Memory B cell (primary cell): Measurements from ENCODE around the gene SULF2.
"Not testable (repeated sequence)": the region's sequence is repeated elsewhere in the genome, so short reads cannot be mapped to it uniquely, and the experiment has no call there.

ENCODE experiments used
- ATAC-seq: fragments of 150-1000 bp; cut with Tn5 transposase; 2 replicates; pipeline ENCODE4 v1.10.0; 2021; ENCODE audit warnings: low read depth, mild to moderate bottlenecking, moderate library complexity
- DNase-seq, 2 donors: peaks; one replicate each; pipeline ENCODE4 v3.0.0; 2022; ENCODE audit warnings: low spot score in 2 of 2
- H3K27ac Mint-ChIP-seq: one replicate; pipeline ENCODE4 v1.8.0; 2022; ENCODE audit warnings: mild to moderate bottlenecking, moderate library complexity, mixed read lengths
- H3K27me3 Mint-ChIP-seq: one replicate; pipeline ENCODE4 v1.8.0; 2022; ENCODE audit warnings: mixed read lengths
- H3K36me3 Mint-ChIP-seq: one replicate; pipeline ENCODE4 v1.8.0; 2022; ENCODE audit warnings: mild to moderate bottlenecking, mixed read lengths
- H3K4me1 Mint-ChIP-seq: one replicate; pipeline ENCODE4 v1.8.0; 2022; ENCODE audit warnings: mixed read lengths
- H3K4me3 Mint-ChIP-seq: one replicate; pipeline ENCODE4 v1.8.0; 2022; ENCODE audit warnings: mild to moderate bottlenecking, moderate library complexity, mixed read lengths
- H3K9me3 Mint-ChIP-seq: one replicate; pipeline ENCODE4 v1.8.0; 2022; ENCODE audit warnings: mixed read lengths

Gene SULF2

DNA sequence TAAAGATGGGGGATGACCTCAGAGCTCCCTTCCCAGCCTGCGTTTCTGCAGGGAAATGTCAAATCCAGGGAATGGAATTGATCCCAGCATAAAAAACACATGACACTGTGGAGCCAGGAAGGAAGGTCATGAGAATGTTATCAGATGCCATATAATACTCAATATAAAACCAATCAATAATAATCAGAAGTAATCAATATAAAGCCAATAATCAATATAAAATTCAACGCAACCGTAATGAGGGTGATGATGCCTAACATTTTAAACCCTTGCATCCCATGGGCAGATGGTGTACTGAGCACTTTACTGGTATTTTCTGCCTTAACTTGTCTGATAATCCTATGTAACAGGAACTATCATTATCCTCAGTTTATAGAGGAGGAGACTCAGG is 30.1 kb upstream of the SULF2 start:
- no peak for ATAC-seq
- peaks cover 4% of the 10 kb centered on the region for H3K9me3 Mint-ChIP-seq
- H3K36me3 Mint-ChIP-seq, result peaks cover 4% of the 10 kb centered on the region
- H3K4me1 Mint-ChIP-seq, result peaks cover 3% of the 10 kb centered on the region
- H3K27ac Mint-ChIP-seq, result no peak overlapping the region
- no peak overlapping the region for H3K4me3 Mint-ChIP-seq
- peaks cover 24% of the 10 kb centered on the region for H3K27me3 Mint-ChIP-seq
- no peak for DNase-seq

DNA sequence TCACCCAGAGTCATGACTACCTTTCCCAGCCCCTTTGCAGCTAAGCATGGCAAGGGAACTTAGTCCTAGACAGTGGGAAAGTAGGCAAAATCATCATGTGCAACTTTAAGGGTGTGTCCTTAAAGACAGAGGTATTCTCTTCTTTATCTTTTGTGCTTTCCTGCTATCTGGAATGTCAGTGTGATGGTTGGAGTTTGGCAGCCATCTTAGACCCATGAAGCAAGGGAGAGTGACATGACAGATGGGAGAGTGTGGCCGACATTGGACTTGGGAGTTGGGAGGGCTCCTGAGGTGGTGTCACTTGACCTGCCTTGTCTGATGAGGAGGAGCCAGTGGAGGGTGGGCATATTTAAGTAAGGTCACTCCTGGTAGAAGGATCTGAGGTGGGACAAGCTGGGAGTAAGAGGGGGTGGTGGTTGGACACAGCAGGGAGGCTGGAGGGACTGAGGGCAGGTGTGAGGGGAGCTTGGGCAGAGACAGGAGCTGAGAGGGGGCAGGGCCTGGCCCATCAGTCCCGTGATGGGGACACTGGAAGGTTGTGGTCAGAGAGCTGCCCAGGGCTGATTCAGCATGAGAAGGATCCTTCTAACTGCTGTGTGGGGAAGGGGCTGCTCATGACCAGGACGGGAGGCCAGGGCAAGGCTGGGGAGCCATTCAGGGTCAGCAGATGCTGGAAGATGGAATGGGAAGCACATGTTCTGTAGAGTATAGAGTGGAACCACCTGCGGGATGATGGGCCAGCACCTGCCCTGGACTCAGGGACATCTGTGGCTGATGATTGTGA is 29.5 kb upstream of the SULF2 start:
- peak overlapping the region; percentile 19 for H3K27ac Mint-ChIP-seq
- DNase-seq (no peak), ATAC-seq (no peak)
- H3K27me3 Mint-ChIP-seq, result peaks cover 26% of the 10 kb centered on the region
- H3K4me3 Mint-ChIP-seq, result no peak overlapping the region
- peaks cover 3% of the 10 kb centered on the region for H3K4me1 Mint-ChIP-seq
- H3K36me3 Mint-ChIP-seq, result peaks cover 4% of the 10 kb centered on the region
- peaks cover 4% of the 10 kb centered on the region for H3K9me3 Mint-ChIP-seq

DNA sequence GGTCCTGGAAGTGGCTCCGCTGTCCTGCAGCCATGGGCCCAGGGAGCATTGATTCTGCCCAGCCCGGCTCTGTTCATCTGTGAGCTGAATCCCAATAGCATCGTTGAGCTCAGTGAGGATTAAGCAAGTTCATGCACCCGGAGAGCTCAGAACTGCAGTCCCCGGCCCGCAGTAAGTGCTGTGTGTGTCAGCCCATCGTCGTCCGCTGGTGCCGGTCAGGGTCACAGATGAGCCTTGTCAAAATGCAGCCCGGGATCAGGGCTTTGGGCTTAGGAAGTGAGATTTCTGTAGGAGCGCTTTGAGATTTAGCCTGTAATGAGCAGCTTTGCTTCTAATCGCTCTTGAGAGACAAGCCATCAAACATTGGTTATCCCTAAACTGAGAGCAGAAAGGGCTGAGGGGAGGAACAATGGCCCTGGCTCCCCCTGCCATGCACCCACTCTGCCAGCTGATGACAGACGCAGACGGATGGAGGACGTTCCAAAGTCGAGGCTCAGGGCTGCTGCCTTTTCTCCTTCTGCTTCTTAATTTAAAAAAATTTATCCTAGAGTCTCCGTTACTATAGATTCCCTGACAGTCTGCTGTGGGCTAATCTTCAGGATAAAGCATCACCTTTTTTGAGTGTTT is 25.6 kb upstream of the SULF2 start:
- peaks cover 30% of the 10 kb centered on the region for H3K27me3 Mint-ChIP-seq
- H3K9me3 Mint-ChIP-seq, result peaks cover 4% of the 10 kb centered on the region
- H3K27ac Mint-ChIP-seq, result no peak overlapping the region
- DNase-seq, result no peak
- no peak for ATAC-seq
- no peaks in the 10 kb centered on the region for H3K4me1 Mint-ChIP-seq
- peaks cover 4% of the 10 kb centered on the region for H3K36me3 Mint-ChIP-seq
- no peak overlapping the region for H3K4me3 Mint-ChIP-seq

DNA sequence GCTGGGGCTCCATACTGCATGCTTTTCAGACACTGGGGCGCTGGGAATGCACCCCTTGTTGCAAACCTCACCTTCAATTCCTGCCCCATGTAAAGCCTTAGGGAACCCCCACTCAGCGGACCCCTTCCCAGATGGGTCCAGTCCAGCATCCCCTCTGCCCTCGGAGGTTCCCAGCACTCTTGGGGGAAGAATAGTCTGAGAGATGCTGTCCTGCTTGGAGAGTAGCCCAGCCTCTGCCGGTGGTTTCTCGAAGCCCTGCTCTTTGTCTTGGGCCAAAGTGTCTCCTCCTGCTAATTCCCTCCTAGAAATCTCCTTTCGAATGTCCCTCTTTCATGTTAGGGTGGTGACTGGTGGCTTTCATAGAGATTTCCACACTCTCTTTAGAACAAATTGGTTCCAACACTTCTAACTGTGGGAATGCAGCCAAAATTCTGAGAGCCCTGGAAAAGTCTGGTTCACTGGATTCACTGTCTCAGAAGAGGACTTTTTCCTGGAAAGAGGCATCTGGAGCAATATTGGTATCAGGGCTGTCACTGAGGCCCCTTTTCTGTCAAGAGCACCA is 24.9 kb upstream of the SULF2 start:
- no peak overlapping the region for H3K4me3 Mint-ChIP-seq
- H3K9me3 Mint-ChIP-seq, result peaks cover 4% of the 10 kb centered on the region
- peaks cover 33% of the 10 kb centered on the region for H3K27me3 Mint-ChIP-seq
- H3K36me3 Mint-ChIP-seq, result peaks cover 4% of the 10 kb centered on the region
- no peak overlapping the region for H3K27ac Mint-ChIP-seq
- H3K4me1 Mint-ChIP-seq, result no peaks in the 10 kb centered on the region
- DNase-seq (no peak), ATAC-seq (no peak)

DNA sequence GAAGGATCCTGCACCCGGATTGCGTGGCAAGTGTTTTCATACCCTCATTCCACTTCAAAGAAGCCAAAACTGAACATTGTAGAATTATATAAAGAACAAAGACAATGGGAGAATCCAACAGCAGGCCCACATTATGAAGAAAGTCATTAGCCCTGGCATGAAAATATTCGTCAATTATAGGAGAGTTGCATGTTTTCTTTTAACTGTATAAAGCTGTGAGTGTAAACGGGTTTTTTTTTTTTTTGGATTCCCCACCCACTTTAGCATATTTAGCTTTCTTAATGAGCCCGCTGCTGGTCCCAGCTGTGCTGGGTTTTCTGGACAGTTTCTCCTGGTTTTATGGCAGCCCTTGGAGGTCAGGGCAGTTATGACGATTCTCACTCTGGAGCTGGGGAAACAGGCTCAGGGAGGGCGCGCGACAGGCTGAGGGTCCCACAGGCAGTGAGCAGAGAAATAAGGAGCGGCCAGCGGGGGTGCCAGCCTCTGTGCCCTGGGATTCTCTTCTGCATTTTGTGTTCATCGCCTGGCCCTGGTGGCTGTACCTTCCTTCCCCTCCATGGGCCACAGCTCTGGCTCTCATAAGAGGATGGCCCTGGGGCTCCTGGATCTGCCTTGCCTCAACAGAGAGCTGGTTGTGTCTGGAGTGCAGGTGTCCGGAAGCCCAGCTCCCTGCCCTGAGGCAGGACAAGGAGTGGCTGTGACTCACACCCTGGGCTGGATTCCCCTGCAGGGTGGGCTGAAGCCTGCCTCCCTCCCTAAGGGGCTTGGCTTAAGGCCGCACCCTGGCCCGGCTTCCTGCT is 24.1 kb upstream of the SULF2 start:
- no peak overlapping the region for H3K4me3 Mint-ChIP-seq
- H3K9me3 Mint-ChIP-seq, result peaks cover 4% of the 10 kb centered on the region
- peaks cover 32% of the 10 kb centered on the region for H3K27me3 Mint-ChIP-seq
- H3K4me1 Mint-ChIP-seq, result no peaks in the 10 kb centered on the region
- no peak overlapping the region for H3K27ac Mint-ChIP-seq
- DNase-seq (no peak), ATAC-seq (no peak)
- H3K36me3 Mint-ChIP-seq, result peaks cover 4% of the 10 kb centered on the region

DNA sequence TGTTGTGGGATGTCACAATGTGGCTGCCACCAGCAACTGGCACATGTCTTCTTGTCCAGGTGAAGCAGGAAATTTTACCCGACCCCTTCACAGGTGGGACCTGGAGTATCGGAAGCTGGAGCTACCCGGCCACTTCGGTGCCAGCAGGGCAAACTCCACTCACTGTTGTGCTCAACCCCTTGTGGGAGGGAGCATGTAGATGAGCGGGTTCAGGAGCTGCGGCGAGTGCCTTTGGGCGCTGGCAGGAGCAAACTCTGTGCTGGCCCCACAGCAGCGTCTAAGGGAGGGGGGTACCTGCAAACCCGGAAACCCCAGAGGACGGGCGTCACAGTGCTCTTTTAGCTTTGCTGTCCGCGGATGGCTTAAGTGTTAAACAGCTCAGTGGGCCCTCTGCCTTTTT is 20.7 kb upstream of the SULF2 start:
- H3K27ac Mint-ChIP-seq, result no peak overlapping the region
- no peak overlapping the region for H3K4me3 Mint-ChIP-seq
- no peaks in the 10 kb centered on the region for H3K9me3 Mint-ChIP-seq
- peaks cover 1% of the 10 kb centered on the region for H3K36me3 Mint-ChIP-seq
- DNase-seq (no peak), ATAC-seq (no peak)
- H3K4me1 Mint-ChIP-seq, result no peaks in the 10 kb centered on the region
- H3K27me3 Mint-ChIP-seq, result peaks cover 22% of the 10 kb centered on the region

DNA sequence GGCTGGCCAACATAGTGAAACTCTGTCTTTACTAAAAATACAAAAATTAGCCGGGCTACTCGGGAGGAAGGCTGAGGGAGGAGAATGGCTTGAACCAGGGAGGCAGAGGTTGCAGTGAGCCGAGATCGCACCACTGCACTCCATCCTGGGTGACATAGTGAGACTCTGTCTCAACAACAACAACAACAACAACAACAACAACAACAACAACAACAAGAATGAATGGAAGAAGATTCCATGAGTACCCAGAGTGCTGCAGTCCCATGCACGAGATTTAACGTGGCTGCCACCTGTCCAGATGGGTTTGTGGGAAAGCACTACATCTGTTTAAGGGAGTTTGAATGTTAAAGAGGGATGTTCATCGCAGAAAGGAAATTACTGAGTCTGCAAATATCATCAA is 19.7 kb upstream of the SULF2 start:
- not testable (repeated sequence) for ATAC-seq, DNase-seq, H3K4me3 Mint-ChIP-seq

DNA sequence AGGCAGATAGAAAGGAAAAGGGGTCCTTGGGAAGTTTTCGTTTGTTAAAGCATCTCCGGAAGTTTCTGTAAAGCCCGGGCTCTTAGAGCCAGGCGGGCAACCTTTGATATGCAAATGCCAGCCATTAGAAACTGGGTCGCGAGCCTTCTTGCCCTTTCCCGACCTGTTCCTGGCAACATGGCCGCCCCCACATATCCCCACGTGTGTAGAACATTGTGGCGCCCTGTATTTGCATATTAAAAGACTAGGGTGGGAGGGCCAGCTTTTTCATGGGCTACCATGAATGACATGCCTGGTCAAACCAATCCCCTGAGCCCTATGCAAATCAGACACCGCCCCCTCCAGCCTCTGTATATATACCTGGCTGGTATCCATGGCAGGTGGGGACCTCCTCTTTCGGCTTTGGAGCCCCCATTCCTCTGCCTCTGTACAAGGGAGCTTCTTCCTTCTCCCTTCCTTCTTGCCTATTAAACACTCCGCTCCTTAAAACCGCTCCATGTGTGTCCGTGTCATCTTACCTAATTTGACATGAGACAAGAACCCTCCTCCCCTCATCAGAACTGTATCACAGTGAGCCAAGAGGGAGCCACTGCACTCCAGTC is 19.0 kb upstream of the SULF2 start:
- peaks cover 19% of the 10 kb centered on the region for H3K27me3 Mint-ChIP-seq
- H3K4me3 Mint-ChIP-seq, H3K9me3 Mint-ChIP-seq, H3K27ac Mint-ChIP-seq, ATAC-seq, H3K4me1 Mint-ChIP-seq, DNase-seq, H3K36me3 Mint-ChIP-seq: not testable (repeated sequence)

More for the DNA sequence above, 19.7 kb upstream of the SULF2 start:
- H3K27ac Mint-ChIP-seq, H3K36me3 Mint-ChIP-seq, H3K4me1 Mint-ChIP-seq, H3K9me3 Mint-ChIP-seq: not testable (repeated sequence)
- H3K27me3 Mint-ChIP-seq, result peaks cover 20% of the 10 kb centered on the region

DNA sequence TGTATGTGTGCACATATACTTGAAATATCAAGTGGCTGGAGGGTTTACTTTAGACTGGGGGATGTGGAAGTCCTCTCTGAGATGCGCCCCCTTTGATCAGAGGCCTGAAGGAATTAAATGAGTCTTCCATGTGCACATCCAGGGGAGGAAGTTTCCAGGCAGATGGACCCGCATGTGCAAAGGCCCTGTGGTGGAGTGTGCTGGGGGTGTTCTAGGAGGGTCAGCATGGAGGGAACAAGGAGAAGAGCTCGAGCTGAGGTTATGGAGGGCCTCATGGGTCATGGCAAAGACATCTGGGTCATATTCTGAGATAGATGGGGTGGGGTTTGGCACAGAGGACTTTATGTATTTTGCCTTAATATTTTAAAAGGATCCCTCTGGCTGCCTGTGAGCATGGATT is 17.7 kb upstream of the SULF2 start:
- no peak overlapping the region for H3K27ac Mint-ChIP-seq
- H3K9me3 Mint-ChIP-seq, result no peaks in the 10 kb centered on the region
- DNase-seq (no peak), ATAC-seq (no peak)
- H3K4me1 Mint-ChIP-seq, result peaks cover 4% of the 10 kb centered on the region
- H3K27me3 Mint-ChIP-seq, result peaks cover 16% of the 10 kb centered on the region
- peaks cover 1% of the 10 kb centered on the region for H3K36me3 Mint-ChIP-seq
- no peak overlapping the region for H3K4me3 Mint-ChIP-seq

DNA sequence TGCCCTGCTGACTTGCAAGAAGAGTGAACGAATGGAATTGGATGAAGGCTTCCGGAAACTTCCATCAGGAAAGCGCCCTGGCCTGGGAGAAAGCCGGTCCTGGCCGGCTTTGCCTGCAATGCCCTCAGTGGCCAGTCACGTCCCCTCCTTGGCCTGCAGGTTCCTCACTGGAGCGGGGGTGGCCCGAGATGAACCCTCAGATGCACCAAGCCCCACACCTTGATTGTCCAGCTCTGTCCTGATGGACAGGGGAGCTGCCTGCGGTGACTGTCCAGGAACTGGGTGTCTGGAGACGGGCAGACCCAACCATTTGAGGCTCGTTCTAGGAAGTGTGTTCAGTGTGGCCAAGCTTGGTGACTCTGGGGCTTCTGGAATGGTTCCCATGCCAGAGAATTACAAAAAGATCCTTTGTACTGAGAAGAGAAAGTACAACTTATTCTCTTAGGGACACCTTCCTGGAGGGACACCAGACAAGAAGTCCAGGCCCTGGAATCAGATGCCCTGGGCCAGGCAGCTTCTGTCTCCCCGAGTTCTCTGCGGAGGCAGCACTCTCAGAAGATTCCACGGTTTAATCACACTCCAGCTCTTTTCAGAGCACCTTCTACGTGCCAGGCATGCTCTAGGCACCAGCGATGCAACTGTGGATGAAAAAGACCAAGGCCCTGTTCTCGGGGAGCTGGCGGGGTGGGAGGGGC is 17.1 kb upstream of the SULF2 start:
- no peak overlapping the region for H3K4me3 Mint-ChIP-seq
- DNase-seq, result no peak

DNA sequence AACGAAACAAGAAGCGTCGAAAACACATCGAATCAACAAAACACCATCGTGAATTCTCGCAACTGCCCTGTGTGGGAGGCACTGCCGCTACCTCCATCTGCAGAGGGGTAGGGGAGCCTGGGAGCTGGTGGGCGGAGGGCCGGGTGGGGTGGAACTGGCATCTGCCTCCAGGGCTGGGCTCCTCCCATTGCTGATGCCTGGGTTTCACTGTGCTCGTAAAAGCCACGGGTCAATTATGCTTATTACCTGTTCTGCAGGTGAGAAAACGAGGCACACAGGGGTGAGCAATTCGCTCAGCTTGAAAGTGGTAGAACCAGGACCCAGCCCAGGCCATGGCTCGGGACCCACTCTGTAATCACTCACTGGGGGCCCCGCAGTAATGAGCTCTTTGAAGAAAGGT is 16.5 kb upstream of the SULF2 start:
- Mint-ChIP-seq H3K36me3 (peaks cover 1% of the 10 kb centered on the region), H3K9me3 (no peaks in the 10 kb centered on the region), H3K4me1 (peaks cover 4% of the 10 kb centered on the region), H3K27me3 (peaks cover 14% of the 10 kb centered on the region), H3K27ac (no peak overlapping the region), H3K4me3 (no peak overlapping the region)
- ATAC-seq, result no peak
- DNase-seq, result no peak

More for the DNA sequence above, 17.1 kb upstream of the SULF2 start:
- no peak for ATAC-seq
- H3K9me3 Mint-ChIP-seq, result no peaks in the 10 kb centered on the region
- peaks cover 16% of the 10 kb centered on the region for H3K27me3 Mint-ChIP-seq
- H3K4me1 Mint-ChIP-seq, result peaks cover 4% of the 10 kb centered on the region
- H3K27ac Mint-ChIP-seq, result no peak overlapping the region
- H3K36me3 Mint-ChIP-seq, result peaks cover 1% of the 10 kb centered on the region

DNA sequence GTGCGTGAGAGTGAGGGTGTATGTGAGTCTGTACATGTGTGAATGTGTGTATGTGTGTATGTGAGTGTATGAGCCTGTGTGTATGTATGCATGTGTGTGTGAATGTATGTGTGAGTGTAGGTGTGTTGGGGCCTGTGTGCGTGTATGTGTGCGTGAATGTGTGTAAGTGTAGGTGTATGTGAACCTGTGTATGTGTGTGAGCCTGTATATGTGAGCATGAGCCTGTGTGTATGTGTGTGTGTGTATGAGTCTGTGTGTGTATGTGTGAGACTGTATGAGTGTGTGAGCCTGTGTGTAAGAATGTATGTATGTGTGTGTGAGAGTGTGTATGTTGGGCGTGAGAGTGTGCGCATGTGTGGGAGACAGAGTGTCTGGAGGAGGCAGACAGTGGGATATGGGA is 15.8 kb upstream of the SULF2 start:
- no peak for DNase-seq
- Mint-ChIP-seq H3K27me3 (peaks cover 12% of the 10 kb centered on the region), H3K27ac (no peak overlapping the region), H3K9me3 (no peaks in the 10 kb centered on the region), H3K4me1 (peaks cover 4% of the 10 kb centered on the region), H3K4me3 (no peak overlapping the region), H3K36me3 (peaks cover 1% of the 10 kb centered on the region)
- ATAC-seq, result no peak

DNA sequence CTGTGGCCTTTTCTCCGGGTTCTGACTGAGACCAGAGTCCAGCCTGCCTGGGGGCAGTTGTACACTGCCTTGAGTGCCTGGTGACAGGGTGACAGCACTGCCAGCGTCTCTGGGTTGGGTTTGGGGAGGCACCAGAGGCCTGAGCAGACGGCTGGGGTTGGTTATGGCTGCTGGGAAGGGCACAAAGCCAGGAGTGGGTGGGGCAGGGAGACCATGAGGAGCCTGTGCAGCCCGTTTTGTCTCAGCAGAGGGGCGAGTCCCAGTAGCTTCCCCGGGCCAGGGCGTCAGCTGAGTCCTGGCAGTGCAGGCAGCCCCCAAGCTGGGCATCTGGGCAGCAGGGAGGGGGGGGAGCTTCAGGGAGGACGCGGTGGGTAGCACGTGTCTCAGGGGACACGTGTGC is 15.3 kb upstream of the SULF2 start:
- Mint-ChIP-seq H3K27me3 (peaks cover 12% of the 10 kb centered on the region), H3K4me1 (peaks cover 4% of the 10 kb centered on the region), H3K27ac (no peak overlapping the region), H3K4me3 (no peak overlapping the region), H3K9me3 (no peaks in the 10 kb centered on the region), H3K36me3 (peaks cover 1% of the 10 kb centered on the region)
- ATAC-seq (no peak), DNase-seq (no peak)
